Body of pancreas (tissue), 4 donors: Measurements from ENCODE around the gene SCN4A.

Experiments
- CTCF ChIP-seq, 7 experiments: fragments of 450-650 bp in 4 of 7; fragments of 200-600 bp in 3 of 7; sonication (generic) in 3 of 7; IDR thresholded peaks; one replicate each; pipeline ENCODE4 v1.5.1; 2016 to 2019; ENCODE audit warnings: antibody characterized with exemption in 7 of 7
- POLR2A ChIP-seq, 3 donors: fragments of 450-650 bp; IDR thresholded peaks; one replicate each; pipeline ENCODE4 v1.6.1; 2016; ENCODE audit warnings: antibody characterized with exemption in 3 of 3, mild to moderate bottlenecking in 2 of 3

- TF ChIP-seq CTCF (IDR thresholded peaks at IDR 0.05): no peak
- no peak for TF ChIP-seq POLR2A (IDR thresholded peaks at IDR 0.05)
Observed at GRCh38 chr17:64006361-64007088, 33.8 kb upstream of the SCN4A start.
